AG09319 (cell line): ENCODE results near the gene ELN.
"Not testable (repeated sequence)": the region's sequence is repeated elsewhere in the genome, so short reads cannot be mapped to it uniquely, and the experiment has no call there.

Experiments
- DNase-seq: peaks from one replicate; pipeline ENCODE4 v3.0.0-alpha.2; 2010; ENCODE audit warnings: low read depth; ENCODE audit errors: extremely low read depth
- TF ChIP-seq, protein P1 (sequence below): IDR thresholded peaks from 2 replicates; pipeline ENCODE4 v1.5.1; 2011; ENCODE audit warnings: low read depth, mild to moderate bottlenecking, inconsistent platforms, low read length, moderate library complexity

ELN gene

GRCh38 chr7:74010407-74010806, 17.6 kb upstream of the ELN start:
- DNase-seq, result no peak
- TF ChIP-seq, protein P1, sequence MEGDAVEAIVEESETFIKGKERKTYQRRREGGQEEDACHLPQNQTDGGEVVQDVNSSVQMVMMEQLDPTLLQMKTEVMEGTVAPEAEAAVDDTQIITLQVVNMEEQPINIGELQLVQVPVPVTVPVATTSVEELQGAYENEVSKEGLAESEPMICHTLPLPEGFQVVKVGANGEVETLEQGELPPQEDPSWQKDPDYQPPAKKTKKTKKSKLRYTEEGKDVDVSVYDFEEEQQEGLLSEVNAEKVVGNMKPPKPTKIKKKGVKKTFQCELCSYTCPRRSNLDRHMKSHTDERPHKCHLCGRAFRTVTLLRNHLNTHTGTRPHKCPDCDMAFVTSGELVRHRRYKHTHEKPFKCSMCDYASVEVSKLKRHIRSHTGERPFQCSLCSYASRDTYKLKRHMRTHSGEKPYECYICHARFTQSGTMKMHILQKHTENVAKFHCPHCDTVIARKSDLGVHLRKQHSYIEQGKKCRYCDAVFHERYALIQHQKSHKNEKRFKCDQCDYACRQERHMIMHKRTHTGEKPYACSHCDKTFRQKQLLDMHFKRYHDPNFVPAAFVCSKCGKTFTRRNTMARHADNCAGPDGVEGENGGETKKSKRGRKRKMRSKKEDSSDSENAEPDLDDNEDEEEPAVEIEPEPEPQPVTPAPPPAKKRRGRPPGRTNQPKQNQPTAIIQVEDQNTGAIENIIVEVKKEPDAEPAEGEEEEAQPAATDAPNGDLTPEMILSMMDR, result no peak

- DNase-seq, result not testable (repeated sequence)
Measured at GRCh38 chr7:74011421-74011820, 16.6 kb upstream of the ELN start.

DNA sequence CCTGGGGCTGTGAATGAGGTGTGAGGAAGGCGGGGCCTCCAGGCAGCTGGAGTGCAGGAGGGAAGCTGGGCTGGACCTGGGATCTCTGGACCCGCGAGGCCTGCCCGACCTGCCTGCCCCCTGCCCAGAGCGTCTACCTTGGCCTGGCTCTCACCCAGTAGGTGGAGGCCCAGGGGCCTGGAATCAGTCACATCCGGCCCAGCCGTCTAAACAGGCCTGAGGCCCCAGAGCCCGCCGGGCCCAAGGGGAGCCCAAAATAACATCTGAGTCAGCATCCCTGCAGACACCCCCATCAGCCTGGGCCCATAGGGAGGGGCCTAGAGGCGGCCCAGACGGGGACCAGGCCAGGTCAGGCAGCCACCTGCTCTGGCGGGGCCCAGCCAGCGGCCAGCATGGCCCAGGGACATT, 15.1 kb upstream of the ELN start:
- TF ChIP-seq, protein P1, result no peak
- DNase-seq, result no peak

DNA sequence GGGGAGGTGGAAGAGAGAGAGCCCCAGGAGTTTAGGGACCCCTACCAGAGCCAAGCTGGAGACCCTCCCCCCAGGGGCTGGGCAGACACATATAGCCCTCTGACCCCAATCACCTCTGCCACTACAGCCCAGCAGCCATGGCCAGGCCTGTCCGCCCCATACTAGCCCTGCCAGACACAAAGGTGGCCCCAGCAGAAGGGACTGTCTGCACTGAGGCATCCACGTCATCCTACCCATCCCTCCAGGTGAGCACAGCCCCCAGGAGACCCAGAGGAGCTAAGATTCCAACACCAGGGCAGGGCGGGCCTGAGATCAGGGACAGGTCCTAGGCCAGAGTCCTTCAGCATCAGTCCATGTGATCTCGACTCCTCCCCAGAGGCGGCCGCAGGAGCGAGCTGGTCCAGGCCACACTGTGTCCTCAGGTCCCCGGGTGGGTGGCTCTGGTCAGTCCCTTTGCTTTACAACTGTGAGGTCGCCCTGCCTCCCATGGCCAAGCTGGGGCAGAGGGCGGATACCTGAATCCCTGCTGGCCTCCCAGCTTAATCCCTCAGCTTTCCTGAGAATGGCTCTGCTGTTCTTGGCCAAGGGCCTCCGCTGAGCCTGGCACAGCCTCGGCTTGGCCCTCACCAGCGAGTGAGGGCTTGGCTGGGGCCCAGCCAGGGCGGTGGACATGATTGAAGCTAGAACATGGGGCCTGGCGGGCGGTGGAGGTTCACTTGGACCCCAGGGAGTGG, 14.3 kb upstream of the ELN start:
- TF ChIP-seq, protein P1, result no peak
- DNase-seq, result no peak

- DNase-seq, result no peak
- TF ChIP-seq, protein P1, result no peak
Measured at GRCh38 chr7:74014931-74015330, 13.0 kb upstream of the ELN start.

- TF ChIP-seq, protein P1, result no peak
- DNase-seq, result no peak
Measured at GRCh38 chr7:74015670-74016069, 12.3 kb upstream of the ELN start.

DNA sequence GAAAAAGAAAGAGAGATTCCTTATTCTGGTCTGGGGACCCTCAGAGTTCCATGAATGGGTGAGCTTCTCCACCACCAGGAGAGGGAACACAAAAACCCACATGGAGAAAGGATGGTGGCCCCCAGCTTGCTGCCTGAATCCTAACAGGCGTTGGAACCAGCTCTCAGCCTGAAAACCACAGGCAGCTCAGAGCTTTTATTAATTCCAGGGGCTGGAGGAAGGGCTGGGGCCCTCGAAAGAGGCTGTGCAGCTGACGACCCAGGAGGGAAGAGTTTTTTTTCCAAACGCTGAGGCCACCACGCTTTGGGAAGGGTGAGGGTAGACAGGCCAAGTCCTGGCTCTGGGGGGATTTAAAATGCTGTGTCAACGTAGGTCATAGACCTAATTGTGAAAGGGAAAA, 10.8 kb upstream of the ELN start:
- TF ChIP-seq, protein P1, result no peak
- no peak for DNase-seq
